ENCODE results near the gene TMEM53.

GRCh38 chr1:44723064-44723463, 48.8 kb upstream of the TMEM53 start:
- TF ChIP-seq POLR2AphosphoS5 (IDR thresholded peaks at IDR 0.05; ENCODE audit: low read depth, low read length) (no peak), REST (IDR thresholded peaks at IDR 0.05; ENCODE audit: insufficient read depth in 1 of 2, low read depth in 2 of 2, low read length in 1 of 2) (no peak), TCF7L2 (IDR thresholded peaks at IDR 0.05; ENCODE audit: low read depth, low read length) (no peak)
- TF ChIP-seq, protein P1, sequence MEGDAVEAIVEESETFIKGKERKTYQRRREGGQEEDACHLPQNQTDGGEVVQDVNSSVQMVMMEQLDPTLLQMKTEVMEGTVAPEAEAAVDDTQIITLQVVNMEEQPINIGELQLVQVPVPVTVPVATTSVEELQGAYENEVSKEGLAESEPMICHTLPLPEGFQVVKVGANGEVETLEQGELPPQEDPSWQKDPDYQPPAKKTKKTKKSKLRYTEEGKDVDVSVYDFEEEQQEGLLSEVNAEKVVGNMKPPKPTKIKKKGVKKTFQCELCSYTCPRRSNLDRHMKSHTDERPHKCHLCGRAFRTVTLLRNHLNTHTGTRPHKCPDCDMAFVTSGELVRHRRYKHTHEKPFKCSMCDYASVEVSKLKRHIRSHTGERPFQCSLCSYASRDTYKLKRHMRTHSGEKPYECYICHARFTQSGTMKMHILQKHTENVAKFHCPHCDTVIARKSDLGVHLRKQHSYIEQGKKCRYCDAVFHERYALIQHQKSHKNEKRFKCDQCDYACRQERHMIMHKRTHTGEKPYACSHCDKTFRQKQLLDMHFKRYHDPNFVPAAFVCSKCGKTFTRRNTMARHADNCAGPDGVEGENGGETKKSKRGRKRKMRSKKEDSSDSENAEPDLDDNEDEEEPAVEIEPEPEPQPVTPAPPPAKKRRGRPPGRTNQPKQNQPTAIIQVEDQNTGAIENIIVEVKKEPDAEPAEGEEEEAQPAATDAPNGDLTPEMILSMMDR (IDR thresholded peaks at IDR 0.05): no peak
